Measurements from ENCODE around the gene DDX21.

DDX21 gene

DNA sequence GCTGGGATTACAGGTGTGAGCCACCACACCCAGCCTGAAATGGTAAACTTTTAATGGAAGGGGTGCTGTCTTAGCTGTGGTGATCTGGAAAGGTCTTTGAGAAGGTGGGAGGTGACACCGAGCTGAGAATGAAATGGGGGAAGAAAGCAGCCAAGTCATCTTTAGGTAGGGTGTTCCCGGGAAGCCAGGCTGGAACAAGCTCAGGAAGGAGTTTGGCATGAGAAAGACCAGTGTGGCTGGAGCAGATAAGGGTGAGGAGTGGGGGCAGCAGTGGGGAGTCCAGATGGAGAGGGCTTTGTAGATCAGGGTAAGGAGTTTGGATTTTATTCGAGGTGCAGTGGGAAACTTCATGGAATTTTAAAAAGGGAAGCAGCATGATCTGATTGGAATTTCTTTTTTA, 62.6 kb downstream of the DDX21 start:
- Histone ChIP-seq H3K27me3 (ENCODE audit: control insufficient read depth, insufficient read depth, low read length) (no peaks in the 10 kb centered on the region), H3K27ac (ENCODE audit: low read length) (no peak overlapping the region), H3K4me1 (ENCODE audit: control insufficient read depth, low read depth, low read length) (no peaks in the 10 kb centered on the region), H3K9me3 (ENCODE audit: control insufficient read depth, low read depth, low read length) (no peaks in the 10 kb centered on the region), H3K4me3 (ENCODE audit: low read length) (no peak overlapping the region), H3K36me3 (ENCODE audit: control insufficient read depth, low read depth, low read length) (peaks cover 23% of the 10 kb centered on the region), H3K9ac (ENCODE audit: low read length) (no peak overlapping the region)

DNA sequence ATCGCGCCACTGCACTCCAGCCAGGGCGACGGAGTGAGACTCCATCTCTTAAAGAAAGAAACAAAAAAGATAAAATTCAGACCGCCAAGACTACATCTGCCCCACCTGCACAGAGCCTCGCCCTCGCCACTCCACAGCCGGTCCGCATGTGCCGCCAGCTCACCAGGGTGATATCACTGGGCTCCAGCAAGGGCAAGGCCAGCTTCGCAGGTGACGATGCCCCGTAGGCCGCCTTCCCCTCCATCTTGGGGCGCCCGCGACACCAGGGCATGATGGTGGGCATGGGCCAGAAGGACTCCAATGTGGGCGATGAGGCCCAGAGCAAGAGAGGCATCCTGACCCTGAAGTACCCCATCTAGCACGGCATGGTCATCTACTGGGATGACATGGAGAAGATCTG, 66.6 kb downstream of the DDX21 start:
- Histone ChIP-seq H3K4me3 (ENCODE audit: low read length) (no peak overlapping the region), H3K9me3 (ENCODE audit: control insufficient read depth, low read depth, low read length) (no peaks in the 10 kb centered on the region), H3K36me3 (ENCODE audit: control insufficient read depth, low read depth, low read length) (no peaks in the 10 kb centered on the region), H3K4me1 (ENCODE audit: control insufficient read depth, low read depth, low read length) (no peaks in the 10 kb centered on the region), H3K27ac (ENCODE audit: low read length) (no peak overlapping the region), H3K9ac (ENCODE audit: low read length) (no peak overlapping the region), H3K27me3 (ENCODE audit: control insufficient read depth, insufficient read depth, low read length) (no peaks in the 10 kb centered on the region)

DNA sequence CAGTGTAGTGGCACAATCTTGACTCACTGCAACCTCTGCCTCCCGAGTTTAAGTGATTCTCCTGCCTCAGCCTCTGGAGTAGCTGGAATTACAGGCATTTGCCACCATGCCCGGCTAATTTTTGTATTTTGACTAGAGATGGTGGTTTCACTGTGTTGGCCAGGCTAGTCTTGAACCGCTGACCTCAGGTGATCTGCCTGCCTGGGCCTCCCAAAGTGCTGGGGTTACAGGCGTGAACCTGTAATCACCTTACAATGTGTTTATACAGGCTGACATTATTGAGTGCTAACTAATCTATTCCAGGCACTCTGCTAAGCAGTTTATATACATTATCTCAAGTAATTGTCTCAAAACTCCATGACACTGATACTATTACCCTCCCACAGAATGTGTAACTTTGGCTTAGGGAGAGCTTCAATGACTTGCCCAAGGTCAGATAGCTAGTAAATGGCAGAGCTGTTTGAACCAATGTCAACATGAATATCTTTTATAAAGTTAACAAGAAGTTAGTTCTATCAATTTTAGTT, 69.5 kb downstream of the DDX21 start:
- Histone ChIP-seq H3K4me3 (ENCODE audit: low read length) (no peak overlapping the region), H3K36me3 (ENCODE audit: control insufficient read depth, low read depth, low read length) (no peaks in the 10 kb centered on the region), H3K27ac (ENCODE audit: low read length) (no peak overlapping the region), H3K27me3 (ENCODE audit: control insufficient read depth, insufficient read depth, low read length) (no peaks in the 10 kb centered on the region), H3K4me1 (ENCODE audit: control insufficient read depth, low read depth, low read length) (no peaks in the 10 kb centered on the region), H3K9ac (ENCODE audit: low read length) (no peak overlapping the region), H3K9me3 (ENCODE audit: control insufficient read depth, low read depth, low read length) (no peaks in the 10 kb centered on the region)

DNA sequence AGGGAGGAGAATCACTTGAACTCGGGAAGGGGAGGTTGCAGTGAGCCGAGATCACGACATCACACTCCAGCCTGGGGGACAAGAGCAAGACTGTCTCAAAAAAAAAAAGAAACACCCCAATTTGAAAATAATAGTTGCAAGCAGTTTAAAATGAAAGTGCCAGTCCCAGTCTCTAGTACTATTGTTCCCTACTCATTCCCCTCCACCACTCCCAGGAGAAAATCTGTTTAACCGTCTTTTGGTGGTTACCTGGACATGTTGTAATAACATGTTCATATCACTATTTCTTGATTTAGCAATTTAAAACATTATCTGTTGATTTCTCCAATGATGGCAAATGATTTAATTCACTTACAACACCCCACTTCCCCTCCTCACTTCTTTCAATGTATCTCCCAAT, 77.3 kb downstream of the DDX21 start:
- H3K36me3 ChIP-seq (ENCODE audit: control insufficient read depth, low read depth, low read length), result no peaks in the 10 kb centered on the region
- no peak overlapping the region for H3K4me3 ChIP-seq (ENCODE audit: low read length)
- H3K9me3 ChIP-seq (ENCODE audit: control insufficient read depth, low read depth, low read length), result no peaks in the 10 kb centered on the region
- H3K27ac ChIP-seq (ENCODE audit: low read length), result no peak overlapping the region
- no peaks in the 10 kb centered on the region for H3K4me1 ChIP-seq (ENCODE audit: control insufficient read depth, low read depth, low read length)
- H3K27me3 ChIP-seq (ENCODE audit: control insufficient read depth, insufficient read depth, low read length), result no peaks in the 10 kb centered on the region
- H3K9ac ChIP-seq (ENCODE audit: low read length), result no peak overlapping the region

Measured in iPS-18a (cell line).